ENCODE results near the gene OSBPL7. TPM values are rescaled to one million over a fixed set of nuclear protein-coding genes. Genes with fewer than 3 reads are reported as not detected.
A peak's percentile ranks its signal among the peaks of the same experiment; 100 is the strongest.

OSBPL7 gene
- total RNA-seq, 1 experiment from 2014 or later, result 9.1 TPM

GRCh38 chr17:47847341-47848197, 26.0 kb upstream of the OSBPL7 start:
- no TSS peak for BruUV-seq (replicated peaks)
- peak; percentile 55 for TF ChIP-seq CTCF (conservative IDR thresholded peaks at IDR 0.05; ENCODE audit: low read depth, low read length)
- peak; percentile 55 for TF ChIP-seq EZH2 (IDR thresholded peaks at IDR 0.05; ENCODE audit: borderline replicate concordance, low read depth, low read length, poor library complexity, severe bottlenecking)
- no peak for DNase-seq (ENCODE audit: low spot score)
- H3K27me3 ChIP-seq (replicated peaks; ENCODE audit: insufficient read depth, low read depth, low read length, poor library complexity), result peaks cover 70% of the 10 kb centered on the region
- H3K36me3 ChIP-seq (ENCODE audit: insufficient read depth, low read length, poor library complexity, severe bottlenecking), result no peaks in the 10 kb centered on the region
- no peak overlapping the region for H3K27ac ChIP-seq (ENCODE audit: low read depth, low read length, poor library complexity, severe bottlenecking)
- CTCF ChIA-PET, result interaction anchor here (1.7 kb wide), 1 partner anchor 42 kb away, joined by 7 read pairs; no protein-coding TSS in a partner anchor
- H3K4me3 ChIP-seq (ENCODE audit: low read depth, low read length, poor library complexity, severe bottlenecking), result no peak overlapping the region
- intact Hi-C loops (cut with micrococcal nuclease; ENCODE audit: unreplicated experiment), result loop anchor here (10.0 kb wide), 1 partner anchor 97 kb away; the partner anchor contains the start of gene PNPO
- POLR2A ChIA-PET (ENCODE audit: low non-redundant PET), result no interaction called here
- H3K9me3 ChIP-seq (ENCODE audit: low read depth, low read length, poor library complexity, severe bottlenecking), result no peaks in the 10 kb centered on the region
- no peaks in the 10 kb centered on the region for H3K4me1 ChIP-seq (ENCODE audit: insufficient read depth, low read length, poor library complexity, severe bottlenecking)

GRCh38 chr17:47846716-47847340, 25.2 kb upstream of the OSBPL7 start:
- Histone ChIP-seq H3K36me3 (ENCODE audit: insufficient read depth, low read length, poor library complexity, severe bottlenecking) (no peaks in the 10 kb centered on the region), H3K4me1 (ENCODE audit: insufficient read depth, low read length, poor library complexity, severe bottlenecking) (no peaks in the 10 kb centered on the region), H3K27ac (ENCODE audit: low read depth, low read length, poor library complexity, severe bottlenecking) (no peak overlapping the region), H3K9me3 (ENCODE audit: low read depth, low read length, poor library complexity, severe bottlenecking) (no peaks in the 10 kb centered on the region), H3K27me3 (replicated peaks; ENCODE audit: insufficient read depth, low read depth, low read length, poor library complexity) (peaks cover 63% of the 10 kb centered on the region), H3K4me3 (ENCODE audit: low read depth, low read length, poor library complexity, severe bottlenecking) (no peak overlapping the region)
- ChIA-PET POLR2A (ENCODE audit: low non-redundant PET) (no interaction called here), CTCF (interaction anchor here (1.7 kb wide), 1 partner anchor 43 kb away, joined by 7 read pairs; no protein-coding TSS in a partner anchor)
- no TSS peak for BruUV-seq (replicated peaks)
- TF ChIP-seq CTCF (conservative IDR thresholded peaks at IDR 0.05; ENCODE audit: low read depth, low read length) (no peak), EZH2 (IDR thresholded peaks at IDR 0.05; ENCODE audit: borderline replicate concordance, low read depth, low read length, poor library complexity, severe bottlenecking) (peak; percentile 32)
- no peak for DNase-seq (ENCODE audit: low spot score)
- intact Hi-C loops (cut with micrococcal nuclease; ENCODE audit: unreplicated experiment), result loop anchor here (10.0 kb wide), 1 partner anchor 98 kb away; the partner anchor contains the start of gene PNPO

- CTCF ChIA-PET, result interaction anchor here (0.6 kb wide), 1 partner anchor 20 kb away, joined by 3 read pairs; no protein-coding TSS in a partner anchor
- Histone ChIP-seq H3K9me3 (ENCODE audit: low read depth, low read length, poor library complexity, severe bottlenecking) (no peaks in the 10 kb centered on the region), H3K4me3 (ENCODE audit: low read depth, low read length, poor library complexity, severe bottlenecking) (no peak overlapping the region), H3K27ac (ENCODE audit: low read depth, low read length, poor library complexity, severe bottlenecking) (no peak overlapping the region), H3K36me3 (ENCODE audit: insufficient read depth, low read length, poor library complexity, severe bottlenecking) (no peaks in the 10 kb centered on the region), H3K27me3 (replicated peaks; ENCODE audit: insufficient read depth, low read depth, low read length, poor library complexity) (peaks cover 52% of the 10 kb centered on the region), H3K4me1 (ENCODE audit: insufficient read depth, low read length, poor library complexity, severe bottlenecking) (no peaks in the 10 kb centered on the region)
- intact Hi-C loops (cut with micrococcal nuclease; ENCODE audit: unreplicated experiment), result loop anchor here (10.0 kb wide), 1 partner anchor 99 kb away; the partner anchor contains the start of gene PNPO
- POLR2A ChIA-PET (ENCODE audit: low non-redundant PET), result no interaction called here
- no peak for DNase-seq (ENCODE audit: low spot score)
- TF ChIP-seq EZH2 (IDR thresholded peaks at IDR 0.05; ENCODE audit: borderline replicate concordance, low read depth, low read length, poor library complexity, severe bottlenecking) (no peak), CTCF (conservative IDR thresholded peaks at IDR 0.05; ENCODE audit: low read depth, low read length) (no peak)
- BruUV-seq (replicated peaks), result no TSS peak
Measured at GRCh38 chr17:47845716-47846075, 24.1 kb upstream of the OSBPL7 start.

Measured in A673 (cell line).